ENCODE results near the gene GP1BA. TPM values are rescaled to one million over a fixed set of nuclear protein-coding genes. Genes with fewer than 3 reads are reported as not detected.

The GP1BA gene
- total and polyA plus RNA-seq, 7 experiments from 2014 or later = 1.6 TPM; not detected in 6

DNA sequence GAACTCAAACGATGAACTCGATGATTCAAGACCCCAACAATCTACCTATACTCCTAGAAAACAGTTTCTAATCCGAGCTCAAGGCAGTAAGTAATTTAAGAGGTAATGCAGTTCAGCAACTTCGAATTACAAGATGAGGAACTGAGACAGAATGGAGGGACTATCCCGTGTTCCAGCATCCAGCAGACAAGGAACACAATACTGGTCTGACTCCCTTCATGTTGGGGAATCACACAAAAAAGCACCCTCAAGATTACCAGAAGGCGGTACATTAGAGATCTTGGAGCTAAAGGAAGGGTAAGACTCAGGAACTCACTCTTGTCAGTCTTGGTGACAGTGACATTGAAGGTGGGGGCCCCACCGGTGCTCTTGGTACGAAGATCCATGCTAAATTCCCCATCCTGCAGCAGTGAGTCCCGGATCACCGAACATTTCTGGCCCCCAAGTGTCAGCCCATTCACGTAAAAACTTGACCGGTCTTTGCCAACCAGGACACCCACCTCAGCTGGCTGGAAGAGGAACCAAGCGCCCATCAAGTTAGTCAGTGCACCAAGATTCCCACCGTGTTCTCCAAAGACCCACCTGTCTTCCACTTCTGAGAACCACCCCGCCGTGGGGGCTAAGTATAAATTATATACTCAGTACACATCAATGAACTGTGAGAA is 14.4 kb downstream of the GP1BA start:
- Histone ChIP-seq H3K36me3 (ENCODE audit: control insufficient read depth in 2 of 3, insufficient read depth in 3 of 3, low read length in 3 of 3) (peaks cover 14 to 46% (median 16%) of the 10 kb centered on the region in 3 experiments), H3K27ac (ENCODE audit: low read depth, low read length) (peak overlapping the region; percentile 89), H3K9me3 (ENCODE audit: control insufficient read depth in 2 of 3, low read length in 3 of 3) (no peaks in the 10 kb centered on the region), H3K27me3 (ENCODE audit: control insufficient read depth in 2 of 2, insufficient read depth in 2 of 2, low read length in 2 of 2) (no peaks in the 10 kb centered on the region), H3K4me3 (ENCODE audit: low read length) (peak overlapping the region; percentile 98), H3K4me1 (ENCODE audit: control insufficient read depth in 2 of 2, insufficient read depth in 2 of 2, low read length in 2 of 2) (peaks cover 51 to 57% of the 10 kb centered on the region in 2 donors)
- Mint-ChIP-seq H3K27ac (peak overlapping the region; percentile 70 to 98 (median 93)), H3K36me3 (peaks cover 5 to 57% (median 34%) of the 10 kb centered on the region in 5 donors), H3K27me3 (peaks cover 0 to 2% (median 0%) of the 10 kb centered on the region in 5 donors), H3K4me3 (peak overlapping the region; percentile 92 to 100 (median 96)), H3K9me3 (peaks cover 0 to 6% (median 0%) of the 10 kb centered on the region in 11 donors), H3K4me1 (peaks cover 59 to 70% (median 65%) of the 10 kb centered on the region in 7 donors)
- no peak for DNase-seq
- POLR2A ChIA-PET = interaction anchor here (0.8 to 13.0 kb wide), 10 partner anchors 22 to 156 kb away, joined by 3 to 278 read pairs (median 4); partner anchors contain the start of genes C17orf107, CAMTA2, INCA1 and KIF1C
- CTCF ChIA-PET = interaction anchor here (2.1 kb wide), 1 partner anchor 21 kb away, joined by 9 read pairs; the partner anchor contains the start of gene SPAG7
- no peak for ATAC-seq
- intact Hi-C loops (cut with micrococcal nuclease) = loop anchor here (2.0 to 10.0 kb wide), 5 partner anchors 114 to 1708 kb away; partner anchors contain the start of genes MINK1 (in 2 of the 2), ZNF594 (in 2 of the 2), C17orf100 (in 1 of the 2) and MED31 (in 1 of the 2)

DNA sequence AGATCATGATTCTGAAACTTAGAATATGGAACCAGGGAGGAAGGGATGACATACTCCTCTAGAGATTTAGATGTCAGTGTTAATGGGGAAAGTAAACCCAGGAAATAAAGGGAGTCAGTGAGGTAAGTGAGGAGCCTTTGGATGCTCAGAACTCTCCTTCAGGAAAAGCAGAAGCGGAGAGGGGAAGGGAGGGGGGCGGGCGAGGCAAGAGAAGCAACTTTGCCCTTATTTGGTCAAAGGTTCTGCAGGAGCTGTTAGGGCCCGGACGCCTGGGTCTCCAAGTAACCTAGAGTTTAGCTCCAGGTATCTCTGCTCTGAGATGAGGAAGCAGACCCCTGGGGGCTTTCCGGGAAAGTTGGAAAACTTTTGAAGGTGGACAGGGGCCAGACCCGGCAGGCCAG is 14.9 kb downstream of the GP1BA start:
- intact Hi-C loops (cut with micrococcal nuclease) = loop anchor here (2.0 to 10.0 kb wide), 5 partner anchors 114 to 1708 kb away; partner anchors contain the start of genes MINK1 (in 2 of the 2), ZNF594 (in 2 of the 2), C17orf100 (in 1 of the 2) and MED31 (in 1 of the 2)
- Mint-ChIP-seq H3K4me3 (peak overlapping the region; percentile 92 to 100 (median 96)), H3K27ac (peak overlapping the region; percentile 70 to 98 (median 93)), H3K4me1 (peaks cover 53 to 64% (median 62%) of the 10 kb centered on the region in 7 donors), H3K36me3 (peaks cover 5 to 51% (median 30%) of the 10 kb centered on the region in 5 donors), H3K9me3 (peaks cover 0 to 5% (median 0%) of the 10 kb centered on the region in 11 donors), H3K27me3 (peaks cover 0 to 2% (median 0%) of the 10 kb centered on the region in 5 donors)
- ATAC-seq (no peak), DNase-seq (no peak)
- ChIA-PET CTCF (interaction anchor here (2.1 to 2.3 kb wide), 2 partner anchors 20 kb away, joined by 9 to 12 read pairs; partner anchors contain the start of gene SPAG7), POLR2A (interaction anchor here (0.6 to 13.0 kb wide), 12 partner anchors 8 to 235 kb away, joined by 3 to 278 read pairs (median 8); partner anchors contain the start of genes C17orf107, CAMTA2, INCA1 and KIF1C)
- peak overlapping the region; percentile 98 for H3K4me3 ChIP-seq (ENCODE audit: low read length)
- no peaks in the 10 kb centered on the region for H3K9me3 ChIP-seq (ENCODE audit: control insufficient read depth in 2 of 3, low read length in 3 of 3)
- H3K4me1 ChIP-seq (ENCODE audit: control insufficient read depth in 2 of 2, insufficient read depth in 2 of 2, low read length in 2 of 2) = peaks cover 46 to 54% of the 10 kb centered on the region in 2 donors
- H3K27me3 ChIP-seq (ENCODE audit: control insufficient read depth in 2 of 2, insufficient read depth in 2 of 2, low read length in 2 of 2) = no peaks in the 10 kb centered on the region
- H3K27ac ChIP-seq (ENCODE audit: low read depth, low read length) = peak overlapping the region; percentile 89
- peaks cover 14 to 46% (median 16%) of the 10 kb centered on the region in 3 experiments for H3K36me3 ChIP-seq (ENCODE audit: control insufficient read depth in 2 of 3, insufficient read depth in 3 of 3, low read length in 3 of 3)

DNA sequence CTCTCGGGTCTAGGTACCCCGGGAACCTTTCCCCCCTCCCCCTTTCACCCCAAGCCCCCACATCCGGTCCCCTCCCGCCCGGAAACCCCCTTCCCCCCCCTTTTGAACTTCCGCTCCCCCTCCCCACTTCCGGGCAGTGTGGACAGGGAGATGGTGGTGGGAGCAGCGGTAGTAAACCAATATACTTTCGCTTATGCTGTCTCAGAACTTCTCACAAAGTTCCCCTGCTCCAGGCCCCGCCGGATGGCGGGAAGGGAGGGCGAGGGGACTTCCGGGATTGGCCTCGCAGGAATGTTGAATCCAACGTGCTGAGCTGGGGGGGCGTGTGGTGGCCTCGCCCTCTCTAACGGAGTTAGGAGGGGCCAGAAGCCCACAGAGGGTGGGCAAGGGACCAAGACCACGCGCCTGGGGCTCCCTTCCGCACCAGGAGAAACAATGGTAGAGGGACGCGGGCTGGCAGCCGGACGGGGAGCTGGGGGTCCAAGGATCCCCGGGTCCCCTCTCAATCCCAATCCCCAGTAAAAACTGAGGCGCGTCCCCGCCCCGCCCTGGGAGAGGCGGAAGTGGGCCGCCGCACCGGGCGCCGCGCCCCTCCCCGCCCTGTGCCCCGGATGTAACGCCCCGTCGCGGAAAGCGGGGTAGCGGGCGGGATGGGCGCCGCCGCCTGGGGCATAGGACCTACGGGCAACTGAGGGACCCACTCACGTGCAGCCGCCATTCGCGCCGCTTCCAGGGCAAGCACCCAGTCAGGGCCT is 15.5 kb downstream of the GP1BA start:
- peaks cover 41 to 48% of the 10 kb centered on the region in 2 donors for H3K4me1 ChIP-seq (ENCODE audit: control insufficient read depth in 2 of 2, insufficient read depth in 2 of 2, low read length in 2 of 2)
- H3K9me3 ChIP-seq (ENCODE audit: control insufficient read depth in 2 of 3, low read length in 3 of 3) = no peaks in the 10 kb centered on the region
- H3K27ac ChIP-seq (ENCODE audit: low read depth, low read length) = peak overlapping the region; percentile 89
- ATAC-seq (peak; percentile 35), DNase-seq (peak; percentile 51 to 81 (median 66))
- Mint-ChIP-seq H3K9me3 (peaks cover 0 to 5% (median 0%) of the 10 kb centered on the region in 11 donors), H3K27ac (peak overlapping the region; percentile 81 to 98 (median 94)), H3K4me1 (peaks cover 48 to 59% (median 56%) of the 10 kb centered on the region in 7 donors), H3K36me3 (peaks cover 5 to 45% (median 25%) of the 10 kb centered on the region in 5 donors), H3K27me3 (peaks cover 0 to 2% (median 0%) of the 10 kb centered on the region in 5 donors), H3K4me3 (peak overlapping the region; percentile 92 to 100 (median 98))
- peak overlapping the region; percentile 98 for H3K4me3 ChIP-seq (ENCODE audit: low read length)
- intact Hi-C loops (cut with micrococcal nuclease) = loop anchor here (1.0 to 10.0 kb wide), 13 partner anchors 7 to 1707 kb away; partner anchors contain the start of genes INCA1 (in 2 of the 2), KIF1C (in 2 of the 2), MINK1 (in 2 of the 2) and NUP88 (in 2 of the 2)
- CTCF ChIA-PET = interaction anchor here (1.4 to 2.3 kb wide), 2 partner anchors 14 to 20 kb away, joined by 4 to 12 read pairs; partner anchors contain the start of gene SPAG7
- POLR2A ChIA-PET = interaction anchor here (0.6 to 13.0 kb wide), 19 partner anchors 9 to 804 kb away, joined by 3 to 278 read pairs (median 5); partner anchors contain the start of genes C17orf107, CAMTA2, INCA1 and KIF1C
- no peaks in the 10 kb centered on the region for H3K27me3 ChIP-seq (ENCODE audit: control insufficient read depth in 2 of 2, insufficient read depth in 2 of 2, low read length in 2 of 2)
- H3K36me3 ChIP-seq (ENCODE audit: control insufficient read depth in 2 of 3, insufficient read depth in 3 of 3, low read length in 3 of 3) = peaks cover 14 to 42% (median 16%) of the 10 kb centered on the region in 3 experiments

DNA sequence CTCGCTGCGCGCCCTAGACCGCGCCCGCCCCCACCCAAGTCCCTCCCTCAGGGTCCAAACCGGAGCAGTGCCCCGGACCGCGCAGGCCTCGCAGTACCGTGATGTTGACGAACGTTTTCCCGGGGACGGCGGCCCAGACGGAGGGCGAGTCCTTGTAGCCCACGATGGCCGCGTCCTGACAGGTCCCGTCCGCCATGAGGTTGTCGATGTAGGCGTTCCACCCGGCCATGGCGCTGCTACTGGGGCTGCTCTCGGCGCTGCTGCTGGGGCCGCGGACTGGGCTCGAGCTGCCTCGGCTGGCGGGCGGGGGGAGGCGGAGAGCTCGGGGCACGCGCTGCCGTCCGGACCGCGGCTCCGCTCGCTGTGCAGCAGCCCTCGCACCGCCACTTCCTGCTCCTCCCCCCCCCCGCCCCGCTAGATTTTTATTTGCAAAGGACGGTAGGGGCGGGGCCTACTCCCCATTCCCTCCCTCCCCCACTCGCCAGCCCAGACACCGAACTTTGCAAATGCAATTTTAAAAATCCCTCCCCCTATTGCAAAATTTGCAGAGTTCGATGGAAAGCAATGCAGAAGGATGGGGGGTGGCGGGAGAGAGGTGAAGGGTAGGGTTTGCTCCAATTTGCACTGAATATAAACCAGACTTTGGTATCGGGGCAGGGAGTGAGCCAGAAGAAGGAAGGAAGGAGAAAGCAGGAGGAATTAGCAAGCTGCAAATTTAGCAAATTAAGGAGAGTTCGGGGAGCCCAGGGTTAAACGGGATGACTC is 16.3 kb downstream of the GP1BA start, which contains the start of gene PFN1:
TSS of gene PFN1 (minus strand) at position 365 of the 765 bp plus-strand sequence. CDS start at position 229, 136 bp downstream.
- Mint-ChIP-seq H3K27ac (peak within 1 kb of the TSS; percentile 92 to 100 (median 96)), H3K9me3 (peaks cover 0 to 5% (median 0%) of the 10 kb centered on the region in 11 donors), H3K27me3 (peaks cover 0 to 2% (median 0%) of the 10 kb centered on the region in 5 donors), H3K36me3 (peaks cover 5 to 38% (median 18%) of the 10 kb centered on the region in 5 donors), H3K4me1 (peaks cover 40 to 51% (median 48%) of the 10 kb centered on the region in 7 donors), H3K4me3 (peak within 1 kb of the TSS; percentile 92 to 100 (median 98))
- H3K4me1 ChIP-seq (ENCODE audit: control insufficient read depth in 2 of 2, insufficient read depth in 2 of 2, low read length in 2 of 2) = peaks cover 33 to 40% of the 10 kb centered on the region in 2 donors
- H3K4me3 ChIP-seq (ENCODE audit: low read length) = peak within 1 kb of the TSS; percentile 98
- peak; percentile 77 for ATAC-seq
- H3K9me3 ChIP-seq (ENCODE audit: control insufficient read depth in 2 of 3, low read length in 3 of 3) = no peaks in the 10 kb centered on the region
- POLR2A ChIA-PET = interaction anchor here (0.6 to 13.0 kb wide), 22 partner anchors 9 to 805 kb away, joined by 3 to 278 read pairs (median 5); partner anchors contain the start of genes C17orf107, CAMTA2, INCA1 and KIF1C
- H3K27me3 ChIP-seq (ENCODE audit: control insufficient read depth in 2 of 2, insufficient read depth in 2 of 2, low read length in 2 of 2) = no peaks in the 10 kb centered on the region
- peaks cover 6 to 34% (median 16%) of the 10 kb centered on the region in 3 experiments for H3K36me3 ChIP-seq (ENCODE audit: control insufficient read depth in 2 of 3, insufficient read depth in 3 of 3, low read length in 3 of 3)
- H3K27ac ChIP-seq (ENCODE audit: low read depth, low read length) = peak within 1 kb of the TSS; percentile 89
- CTCF ChIA-PET = interaction anchor here (0.6 to 2.3 kb wide), 5 partner anchors 9 to 803 kb away, joined by 3 to 12 read pairs (median 4); partner anchors contain the start of genes RNF167, SLC25A11 and SPAG7
- peak; percentile 64 to 93 (median 90) for DNase-seq
- intact Hi-C loops (cut with micrococcal nuclease) = loop anchor here (1.0 to 10.0 kb wide), 12 partner anchors 8 to 1706 kb away; partner anchors contain the start of genes INCA1 (in 2 of the 2), KIF1C (in 2 of the 2), NUP88 (in 2 of the 2) and RNF167 (in 2 of the 2)

DNA sequence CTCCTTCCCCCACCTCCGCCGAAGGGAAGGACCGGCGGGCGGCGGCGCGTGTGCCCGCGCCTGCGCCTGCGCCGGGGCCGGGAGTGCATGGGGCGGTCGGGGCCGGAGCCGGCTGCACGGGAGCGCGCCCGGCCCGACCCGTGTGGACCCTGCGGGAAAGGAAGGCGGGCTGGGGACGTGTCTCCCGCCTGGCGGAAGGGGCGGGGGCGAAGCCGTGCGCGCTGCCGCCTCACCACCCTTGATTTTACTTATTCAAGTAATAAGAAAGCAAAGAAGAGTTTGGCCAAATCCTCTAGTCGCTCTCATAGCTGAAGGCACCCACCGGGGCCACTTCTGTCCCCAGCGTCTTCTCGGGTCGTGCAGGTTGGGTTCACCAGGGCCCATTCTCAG is 16.8 kb downstream of the GP1BA start:
- Mint-ChIP-seq H3K36me3 (peaks cover 5 to 36% (median 18%) of the 10 kb centered on the region in 5 donors), H3K9me3 (peaks cover 0 to 5% (median 0%) of the 10 kb centered on the region in 11 donors), H3K27ac (peak overlapping the region; percentile 83 to 100 (median 96)), H3K4me3 (peak overlapping the region; percentile 92 to 100 (median 98)), H3K4me1 (peaks cover 37 to 50% (median 43%) of the 10 kb centered on the region in 7 donors), H3K27me3 (peaks cover 0 to 2% (median 0%) of the 10 kb centered on the region in 5 donors)
- peak overlapping the region; percentile 89 for H3K27ac ChIP-seq (ENCODE audit: low read depth, low read length)
- H3K36me3 ChIP-seq (ENCODE audit: control insufficient read depth in 2 of 3, insufficient read depth in 3 of 3, low read length in 3 of 3) = peaks cover 5 to 31% (median 16%) of the 10 kb centered on the region in 3 experiments
- peaks cover 27 to 35% of the 10 kb centered on the region in 2 donors for H3K4me1 ChIP-seq (ENCODE audit: control insufficient read depth in 2 of 2, insufficient read depth in 2 of 2, low read length in 2 of 2)
- POLR2A ChIA-PET = interaction anchor here (0.6 to 13.0 kb wide), 17 partner anchors 10 to 805 kb away, joined by 3 to 278 read pairs (median 6); partner anchors contain the start of genes C17orf107, CAMTA2, RNF167 and SLC25A11
- peak overlapping the region; percentile 98 for H3K4me3 ChIP-seq (ENCODE audit: low read length)
- H3K27me3 ChIP-seq (ENCODE audit: control insufficient read depth in 2 of 2, insufficient read depth in 2 of 2, low read length in 2 of 2) = no peaks in the 10 kb centered on the region
- no peaks in the 10 kb centered on the region for H3K9me3 ChIP-seq (ENCODE audit: control insufficient read depth in 2 of 3, low read length in 3 of 3)
- DNase-seq = peak in 7 of 9 donors; percentile 69 to 84 (median 79)
- CTCF ChIA-PET = interaction anchor here (0.6 to 2.3 kb wide), 5 partner anchors 9 to 804 kb away, joined by 3 to 12 read pairs (median 4); partner anchors contain the start of genes RNF167, SLC25A11 and SPAG7
- intact Hi-C loops (cut with micrococcal nuclease) = loop anchor here (1.0 to 10.0 kb wide), 13 partner anchors 9 to 1706 kb away; partner anchors contain the start of genes ARRB2 (in 2 of the 2), INCA1 (in 2 of the 2), KIF1C (in 2 of the 2) and NUP88 (in 2 of the 2)
- peak; percentile 58 for ATAC-seq
